ENCODE results near the gene BICC1. TPM values are rescaled to one million over a fixed set of nuclear protein-coding genes. Genes with fewer than 3 reads are reported as not detected.

The BICC1 gene
- total and polyA plus RNA-seq, 2 of the 4 experiments (the other 2 are of a cell fraction), result 5.7 to 42.5 TPM

DNA sequence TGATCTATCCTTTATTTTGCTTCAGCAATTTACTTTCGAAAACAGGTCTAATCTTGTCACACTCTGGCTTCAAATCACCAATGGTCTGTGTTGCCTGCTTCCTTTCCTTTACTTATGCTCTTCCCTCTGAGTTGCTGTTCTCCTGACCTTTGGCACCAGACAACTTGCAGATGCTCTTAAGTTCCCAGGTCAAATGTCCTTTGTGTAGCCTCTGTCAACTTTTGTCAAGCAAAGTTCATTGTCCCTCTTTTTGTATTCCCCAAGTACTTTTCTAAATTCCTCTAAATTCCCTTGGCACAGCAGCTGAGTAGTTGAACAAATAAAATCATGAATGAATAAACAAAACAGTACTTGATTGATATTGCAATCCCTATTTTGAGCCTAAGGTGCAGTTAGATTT is 289.4 kb downstream of the BICC1 start:
- H3K27ac ChIP-seq (ENCODE audit: insufficient read depth, low read length), result no peak overlapping the region
- no peak overlapping the region for H4K8ac ChIP-seq (ENCODE audit: low read depth in 2 of 2, low read length in 2 of 2)
- H2AFZ ChIP-seq (replicated peaks; ENCODE audit: low read length, poor library complexity), result no peak overlapping the region
- no peak overlapping the region for H3K4me3 ChIP-seq (ENCODE audit: insufficient read depth, low read depth, low read length)
- H3K9ac ChIP-seq (ENCODE audit: low read depth, low read length), result no peak overlapping the region
- CTCF ChIA-PET, result no interaction called here
- in situ Hi-C loops (cut with MboI; ENCODE audit: low sequenced_read_pairs), result no loop called here
- no peak for TF ChIP-seq NFE2L2 (IDR thresholded peaks at IDR 0.05; ENCODE audit: low read depth, low read length)
- no peak for TF ChIP-seq SMC3 (IDR thresholded peaks at IDR 0.05; ENCODE audit: low read depth, low read length)
- TF ChIP-seq BHLHE40 (IDR thresholded peaks at IDR 0.05; ENCODE audit: low read depth, low read length), result no peak
- TF ChIP-seq, protein P1, sequence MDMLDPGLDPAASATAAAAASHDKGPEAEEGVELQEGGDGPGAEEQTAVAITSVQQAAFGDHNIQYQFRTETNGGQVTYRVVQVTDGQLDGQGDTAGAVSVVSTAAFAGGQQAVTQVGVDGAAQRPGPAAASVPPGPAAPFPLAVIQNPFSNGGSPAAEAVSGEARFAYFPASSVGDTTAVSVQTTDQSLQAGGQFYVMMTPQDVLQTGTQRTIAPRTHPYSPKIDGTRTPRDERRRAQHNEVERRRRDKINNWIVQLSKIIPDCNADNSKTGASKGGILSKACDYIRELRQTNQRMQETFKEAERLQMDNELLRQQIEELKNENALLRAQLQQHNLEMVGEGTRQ (IDR thresholded peaks at IDR 0.05; ENCODE audit: low read depth, low read length), result no peak
- TF ChIP-seq, protein P2, sequence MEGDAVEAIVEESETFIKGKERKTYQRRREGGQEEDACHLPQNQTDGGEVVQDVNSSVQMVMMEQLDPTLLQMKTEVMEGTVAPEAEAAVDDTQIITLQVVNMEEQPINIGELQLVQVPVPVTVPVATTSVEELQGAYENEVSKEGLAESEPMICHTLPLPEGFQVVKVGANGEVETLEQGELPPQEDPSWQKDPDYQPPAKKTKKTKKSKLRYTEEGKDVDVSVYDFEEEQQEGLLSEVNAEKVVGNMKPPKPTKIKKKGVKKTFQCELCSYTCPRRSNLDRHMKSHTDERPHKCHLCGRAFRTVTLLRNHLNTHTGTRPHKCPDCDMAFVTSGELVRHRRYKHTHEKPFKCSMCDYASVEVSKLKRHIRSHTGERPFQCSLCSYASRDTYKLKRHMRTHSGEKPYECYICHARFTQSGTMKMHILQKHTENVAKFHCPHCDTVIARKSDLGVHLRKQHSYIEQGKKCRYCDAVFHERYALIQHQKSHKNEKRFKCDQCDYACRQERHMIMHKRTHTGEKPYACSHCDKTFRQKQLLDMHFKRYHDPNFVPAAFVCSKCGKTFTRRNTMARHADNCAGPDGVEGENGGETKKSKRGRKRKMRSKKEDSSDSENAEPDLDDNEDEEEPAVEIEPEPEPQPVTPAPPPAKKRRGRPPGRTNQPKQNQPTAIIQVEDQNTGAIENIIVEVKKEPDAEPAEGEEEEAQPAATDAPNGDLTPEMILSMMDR (conservative IDR thresholded peaks at IDR 0.05; ENCODE audit: low read depth, low read length), result no peak
- TF ChIP-seq MAFK (IDR thresholded peaks at IDR 0.05; ENCODE audit: low read depth, low read length), result no peak
- TF ChIP-seq POLR2A (IDR thresholded peaks at IDR 0.05; ENCODE audit: low read depth, low read length), result no peak
- TF ChIP-seq MAZ (IDR thresholded peaks at IDR 0.05; ENCODE audit: borderline replicate concordance, low read depth, low read length), result no peak
- TF ChIP-seq, protein P3, sequence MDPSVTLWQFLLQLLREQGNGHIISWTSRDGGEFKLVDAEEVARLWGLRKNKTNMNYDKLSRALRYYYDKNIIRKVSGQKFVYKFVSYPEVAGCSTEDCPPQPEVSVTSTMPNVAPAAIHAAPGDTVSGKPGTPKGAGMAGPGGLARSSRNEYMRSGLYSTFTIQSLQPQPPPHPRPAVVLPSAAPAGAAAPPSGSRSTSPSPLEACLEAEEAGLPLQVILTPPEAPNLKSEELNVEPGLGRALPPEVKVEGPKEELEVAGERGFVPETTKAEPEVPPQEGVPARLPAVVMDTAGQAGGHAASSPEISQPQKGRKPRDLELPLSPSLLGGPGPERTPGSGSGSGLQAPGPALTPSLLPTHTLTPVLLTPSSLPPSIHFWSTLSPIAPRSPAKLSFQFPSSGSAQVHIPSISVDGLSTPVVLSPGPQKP (IDR thresholded peaks at IDR 0.05; ENCODE audit: borderline replicate concordance, low read depth, low read length), result no peak
- no peak for TF ChIP-seq RCOR1 (IDR thresholded peaks at IDR 0.05; ENCODE audit: insufficient replicate concordance, low read length)
- TF ChIP-seq CHD1 (IDR thresholded peaks at IDR 0.05; ENCODE audit: low read depth, low read length), result no peak
- TF ChIP-seq RAD21 (IDR thresholded peaks at IDR 0.05; ENCODE audit: low read length), result no peak
- no peak for TF ChIP-seq MXI1 (IDR thresholded peaks at IDR 0.05; ENCODE audit: borderline replicate concordance, low read depth, low read length)
- TF ChIP-seq CEBPB (IDR thresholded peaks at IDR 0.05; ENCODE audit: low read depth, low read length), result no peak
- TF ChIP-seq FOS (IDR thresholded peaks at IDR 0.05; ENCODE audit: low read depth, low read length), result no peak
- TF ChIP-seq RFX5 (IDR thresholded peaks at IDR 0.05; ENCODE audit: low read depth, low read length), result no peak
- no peak overlapping the region for H3K23ac ChIP-seq (ENCODE audit: low read depth, low read length)
- no peak overlapping the region for H3K4me2 ChIP-seq (ENCODE audit: low read depth, low read length)
- no peaks in the 10 kb centered on the region for H3K9me3 ChIP-seq (ENCODE audit: control insufficient read depth, insufficient read depth, low read length)
- H3K36me3 ChIP-seq (ENCODE audit: control insufficient read depth, insufficient read depth, low read length), result peaks cover 22% of the 10 kb centered on the region
- WGBS, 2 experiments (ENCODE audit: extremely low coverage in 2 of 2, insufficient read length in 1 of 2), result 86% methylated on average over 1 of the region's 1 CpG; no CpG with 5 or more reads in 1 of the 2 experiments
- H3K4ac ChIP-seq (ENCODE audit: low read depth, low read length), result no peak overlapping the region
- H3K4me1 ChIP-seq (ENCODE audit: control insufficient read depth, insufficient read depth, low read length), result peaks cover 4% of the 10 kb centered on the region; the same call in 1 of the 2 replicates
- H2BK15ac ChIP-seq (ENCODE audit: low read depth, low read length), result no peak overlapping the region
- BruUV-seq (replicated peaks), result no TSS peak
- no peaks in the 10 kb centered on the region for H3K27me3 ChIP-seq (ENCODE audit: control insufficient read depth, insufficient read depth, low read length)
- H2AK9ac ChIP-seq (replicated peaks; ENCODE audit: low read depth, low read length, poor library complexity), result no peak overlapping the region
- H2BK5ac ChIP-seq (ENCODE audit: low read depth, low read length, poor library complexity, severe bottlenecking), result no peak overlapping the region
- H4K20me1 ChIP-seq (ENCODE audit: insufficient read depth, low read length), result no peaks in the 10 kb centered on the region
- ATAC-seq (ENCODE audit: low read depth), result no peak
- dilution Hi-C loops (cut with HindIII; ENCODE audit: low sequenced_read_pairs, unreplicated experiment), result no loop called here
- no peak for DNase-seq
- no peaks in the 10 kb centered on the region for H3K9me1 ChIP-seq (ENCODE audit: insufficient read depth, low read length)
- no peak overlapping the region for H4K91ac ChIP-seq (ENCODE audit: insufficient read depth, low read depth, low read length)
- H3K56ac ChIP-seq (ENCODE audit: extremely low read depth, insufficient read depth, low read length), result no peak overlapping the region
- intact Hi-C loops (cut with micrococcal nuclease), result no loop called here
- H3K79me1 ChIP-seq (ENCODE audit: low read depth in 1 of 2, low read length in 2 of 2), result no peaks in the 10 kb centered on the region; a peak in 2 of 4 replicates
- H2BK20ac ChIP-seq (ENCODE audit: low read depth, low read length), result no peak overlapping the region
- H2BK120ac ChIP-seq (ENCODE audit: low read depth, low read length), result no peak overlapping the region
- H4K5ac ChIP-seq (ENCODE audit: low read depth, low read length), result no peak overlapping the region
- no peak overlapping the region for H3K18ac ChIP-seq (ENCODE audit: low read depth, low read length)
- POLR2A ChIA-PET (ENCODE audit: unreplicated experiment), result no interaction called here
- no peak overlapping the region for H3K14ac ChIP-seq (replicated peaks; ENCODE audit: low read depth, low read length)
- no peak overlapping the region for H2AK5ac ChIP-seq (ENCODE audit: low read depth, low read length)

Data from IMR-90 (cell line).